Kidney (tissue), 14 donors: ENCODE measurements around the gene FMN2. TPM values are rescaled to one million over a fixed set of nuclear protein-coding genes. Genes with fewer than 3 reads are reported as not detected.
"Not testable (repeated sequence)": the region's sequence is repeated elsewhere in the genome, so short reads cannot be mapped to it uniquely, and the experiment has no call there.

Source experiments
- DNase-seq, 5 donors: peaks; one replicate each; pipeline ENCODE4 v3.0.0-alpha.2; 2013 to 2020
- FAIRE-seq: peaks from 2 replicates; lab custom pipeline; 2012; peaks lifted over from hg19 to GRCh38; lab: Jason Lieb, UNC
- H3K27ac ChIP-seq, 2 donors: one replicate each; pipeline ENCODE4 v1.7.0; 2013; ENCODE audit warnings: low read depth in 2 of 2, low read length in 2 of 2, inconsistent platforms in 1 of 2
- H3K27me3 ChIP-seq: one replicate; pipeline ENCODE4 v1.7.1; 2013; ENCODE audit warnings: low read length, inconsistent platforms; ENCODE audit not compliant: control insufficient read depth, insufficient read depth
- H3K36me3 ChIP-seq, 3 donors: one replicate each; pipeline versions ENCODE4 v1.7.0 to v1.7.1; 2013; ENCODE audit warnings: low read length in 3 of 3, control low read depth in 1 of 3, inconsistent platforms in 1 of 3; ENCODE audit not compliant: insufficient read depth in 3 of 3, control insufficient read depth in 2 of 3
- H3K4me1 ChIP-seq, 3 donors: one replicate each; pipeline versions ENCODE4 v1.7.0 to v1.7.1; 2013; ENCODE audit warnings: low read length in 3 of 3, inconsistent platforms in 1 of 3, low read depth in 1 of 3; ENCODE audit not compliant: control insufficient read depth in 2 of 3, insufficient read depth in 2 of 3
- H3K4me3 ChIP-seq, 3 donors: one replicate each; pipeline versions ENCODE4 v1.7.0 to v1.8.1; 2013; ENCODE audit warnings: low read length in 3 of 3, control low read depth in 1 of 3, inconsistent platforms in 1 of 3
- H3K9ac ChIP-seq, 3 donors: one replicate each; pipeline versions ENCODE4 v1.7.0 to v1.7.1; 2013; ENCODE audit warnings: low read length in 3 of 3, control low read depth in 1 of 3, inconsistent platforms in 1 of 3
- H3K9me3 ChIP-seq, 3 donors: one replicate each; pipeline versions ENCODE4 v1.7.0 to v1.7.1; 2013; ENCODE audit warnings: low read length in 3 of 3, control low read depth in 1 of 3, inconsistent platforms in 1 of 3; ENCODE audit not compliant: control insufficient read depth in 2 of 3, insufficient read depth in 1 of 3
- CTCF ChIP-seq: IDR thresholded peaks from 3 replicates; pipeline ENCODE4 v1.5.1; 2012; ENCODE audit warnings: mild to moderate bottlenecking, moderate library complexity, borderline replicate concordance; ENCODE audit not compliant: insufficient read depth; ENCODE audit errors: extremely low read depth
- intact Hi-C: fragments of 100-400 bp; cut with DNase I; formaldehyde crosslinking; loops from one replicate; pipeline ENCODE4 v1.11.1; 2022
- polyA plus RNA-seq: library from polyadenylated mRNA; stranded (reverse); fragments of 350-450 nt; fragmentation: Illumina TruSeq; extraction: RNeasy Lipid Tissue Mini Kit (QIAGEN cat#74804); gene quantifications from one replicate; pipeline ENCODE4 v1.2.3, GENCODE V29; 2014; ENCODE audit warnings: low read depth, low replicate concordance; ENCODE audit not compliant: insufficient read depth
- total RNA-seq: library from RNA; stranded (reverse); fragmentation: NEBNext Ultra II Directional; extraction: Animal tissue kit (Norgen Biotek cat#: 25700); gene quantifications from one replicate; pipeline ENCODE4 v1.2.1, GENCODE V29; 2021
- donor health status: control.
- donor health status: control.
- donor health status: control.
- donor health status: control.
- donor health status: control.
- donor health status: DM: yes; HTN: yes; CAD: no.
- donor health status: Normal renal cell carcinoma (clear cell type).

Gene FMN2
- total and polyA plus RNA-seq, 2 donors from 2014 or later = 0.06 to 3.4 TPM

- FAIRE-seq (no peak), DNase-seq (no peak)
- H3K4me3 ChIP-seq = no peak overlapping the region
- H3K36me3 ChIP-seq = no peaks in the 10 kb centered on the region
- intact Hi-C loops = no loop called here
- no peaks in the 10 kb centered on the region for H3K4me1 ChIP-seq
- H3K27ac ChIP-seq = no peak overlapping the region
- no peaks in the 10 kb centered on the region for H3K9me3 ChIP-seq
- TF ChIP-seq CTCF = no peak
- no peaks in the 10 kb centered on the region for H3K27me3 ChIP-seq
- no peak overlapping the region for H3K9ac ChIP-seq
Observed at GRCh38 chr1:240274569-240274968, 182.9 kb downstream of the FMN2 start.

GRCh38 chr1:240275219-240275618 is 183.5 kb downstream of the FMN2 start:
- FAIRE-seq, DNase-seq, H3K27ac ChIP-seq, H3K4me3 ChIP-seq, H3K36me3 ChIP-seq, H3K9me3 ChIP-seq, intact Hi-C loops, H3K9ac ChIP-seq, H3K4me1 ChIP-seq, H3K27me3 ChIP-seq: not testable (repeated sequence)

- H3K4me3 ChIP-seq = no peak overlapping the region
- H3K27me3 ChIP-seq = no peaks in the 10 kb centered on the region
- intact Hi-C loops = no loop called here
- H3K9me3 ChIP-seq = no peaks in the 10 kb centered on the region
- no peaks in the 10 kb centered on the region for H3K36me3 ChIP-seq
- no peak for TF ChIP-seq CTCF
- no peak overlapping the region for H3K9ac ChIP-seq
- no peak overlapping the region for H3K27ac ChIP-seq
- no peak for FAIRE-seq
- no peak for DNase-seq
- H3K4me1 ChIP-seq = no peaks in the 10 kb centered on the region
Observed at GRCh38 chr1:240278082-240278481, 186.4 kb downstream of the FMN2 start.

- H3K4me1 ChIP-seq = no peaks in the 10 kb centered on the region
- H3K27me3 ChIP-seq = no peaks in the 10 kb centered on the region
- no peak for FAIRE-seq
- no peak overlapping the region for H3K4me3 ChIP-seq
- TF ChIP-seq CTCF = no peak
- H3K9ac ChIP-seq = no peak overlapping the region
- H3K36me3 ChIP-seq = no peaks in the 10 kb centered on the region
- no peak overlapping the region for H3K27ac ChIP-seq
- DNase-seq = peak in 1 of 5 donors; percentile 3
- intact Hi-C loops = no loop called here
- H3K9me3 ChIP-seq = no peaks in the 10 kb centered on the region
Observed at GRCh38 chr1:240280560-240281322, 189.1 kb downstream of the FMN2 start.
